Measurements from ENCODE around the gene ZFYVE26.

The ZFYVE26 gene

GRCh38 chr14:67817750-67818438, 1.5 kb upstream of the ZFYVE26 start:
- Histone ChIP-seq H3K4me1 (ENCODE audit: control insufficient read depth in 2 of 2, insufficient read depth in 2 of 2, low read length in 2 of 2) (peaks cover 16 to 31% of the 10 kb centered on the region in 2 donors), H3K27ac (ENCODE audit: low read depth in 2 of 2, low read length in 2 of 2) (no peak overlapping the region)

GRCh38 chr14:67815573-67816225, 691 bp downstream of the ZFYVE26 start:
- peaks cover 16 to 27% of the 10 kb centered on the region in 2 donors for H3K4me1 ChIP-seq (ENCODE audit: control insufficient read depth in 2 of 2, insufficient read depth in 2 of 2, low read length in 2 of 2)
- peak overlapping the region; percentile 77 to 78 for H3K9ac ChIP-seq (ENCODE audit: low read depth in 1 of 2, low read length in 2 of 2)
- H3K4me3 ChIP-seq (ENCODE audit: low read length in 2 of 2), result peak overlapping the region; percentile 91 to 94
- H3K27ac ChIP-seq (ENCODE audit: low read depth in 2 of 2, low read length in 2 of 2), result peak overlapping the region in 1 of 2 donors; percentile 82
- no peaks in the 10 kb centered on the region for H3K9me3 ChIP-seq (ENCODE audit: control insufficient read depth in 2 of 2, low read length in 2 of 2)
- H3K36me3 ChIP-seq (ENCODE audit: control insufficient read depth in 2 of 2, insufficient read depth in 2 of 2, low read length in 2 of 2), result peaks cover 10 to 11% of the 10 kb centered on the region in 2 donors
- H3K27me3 ChIP-seq (ENCODE audit: control insufficient read depth in 2 of 2, insufficient read depth in 2 of 2, low read length in 2 of 2), result no peaks in the 10 kb centered on the region

More at GRCh38 chr14:67817750-67818438, 1.5 kb upstream of the ZFYVE26 start:
- no peaks in the 10 kb centered on the region for H3K27me3 ChIP-seq (ENCODE audit: control insufficient read depth in 2 of 2, insufficient read depth in 2 of 2, low read length in 2 of 2)
- peaks cover 0 to 7% of the 10 kb centered on the region in 2 donors for H3K36me3 ChIP-seq (ENCODE audit: control insufficient read depth in 2 of 2, insufficient read depth in 2 of 2, low read length in 2 of 2)
- no peaks in the 10 kb centered on the region for H3K9me3 ChIP-seq (ENCODE audit: control insufficient read depth in 2 of 2, low read length in 2 of 2)
- no peak overlapping the region for H3K4me3 ChIP-seq (ENCODE audit: low read length in 2 of 2)
- H3K9ac ChIP-seq (ENCODE audit: low read depth in 1 of 2, low read length in 2 of 2), result no peak overlapping the region

- Histone ChIP-seq H3K27me3 (ENCODE audit: control insufficient read depth in 2 of 2, insufficient read depth in 2 of 2, low read length in 2 of 2) (no peaks in the 10 kb centered on the region), H3K9ac (ENCODE audit: low read depth in 1 of 2, low read length in 2 of 2) (no peak overlapping the region), H3K36me3 (ENCODE audit: control insufficient read depth in 2 of 2, insufficient read depth in 2 of 2, low read length in 2 of 2) (peaks cover 13 to 19% of the 10 kb centered on the region in 2 donors), H3K27ac (ENCODE audit: low read depth in 2 of 2, low read length in 2 of 2) (no peak overlapping the region), H3K4me3 (ENCODE audit: low read length in 2 of 2) (no peak overlapping the region), H3K4me1 (ENCODE audit: control insufficient read depth in 2 of 2, insufficient read depth in 2 of 2, low read length in 2 of 2) (peaks cover 13 to 20% of the 10 kb centered on the region in 2 donors), H3K9me3 (ENCODE audit: control insufficient read depth in 2 of 2, low read length in 2 of 2) (no peaks in the 10 kb centered on the region)
These were observed 1.6 kb downstream of the ZFYVE26 start for GRCh38 chr14:67814821-67815220.

- no peak overlapping the region for H3K4me3 ChIP-seq (ENCODE audit: low read length in 2 of 2)
- H3K4me1 ChIP-seq (ENCODE audit: control insufficient read depth in 2 of 2, insufficient read depth in 2 of 2, low read length in 2 of 2), result no peaks in the 10 kb centered on the region
- no peaks in the 10 kb centered on the region for H3K9me3 ChIP-seq (ENCODE audit: control insufficient read depth in 2 of 2, low read length in 2 of 2)
- no peak overlapping the region for H3K9ac ChIP-seq (ENCODE audit: low read depth in 1 of 2, low read length in 2 of 2)
- H3K36me3 ChIP-seq (ENCODE audit: control insufficient read depth in 2 of 2, insufficient read depth in 2 of 2, low read length in 2 of 2), result peaks cover 77 to 84% of the 10 kb centered on the region in 2 donors
- H3K27me3 ChIP-seq (ENCODE audit: control insufficient read depth in 2 of 2, insufficient read depth in 2 of 2, low read length in 2 of 2), result no peaks in the 10 kb centered on the region
- no peak overlapping the region for H3K27ac ChIP-seq (ENCODE audit: low read depth in 2 of 2, low read length in 2 of 2)
These were observed 10.1 kb downstream of the ZFYVE26 start for GRCh38 chr14:67806246-67806645.

GRCh38 chr14:67800743-67801142, 15.6 kb downstream of the ZFYVE26 start:
- H3K27ac ChIP-seq (ENCODE audit: low read depth in 2 of 2, low read length in 2 of 2), result no peak overlapping the region
- no peak overlapping the region for H3K4me3 ChIP-seq (ENCODE audit: low read length in 2 of 2)
- H3K9me3 ChIP-seq (ENCODE audit: control insufficient read depth in 2 of 2, low read length in 2 of 2), result no peaks in the 10 kb centered on the region
- no peaks in the 10 kb centered on the region for H3K4me1 ChIP-seq (ENCODE audit: control insufficient read depth in 2 of 2, insufficient read depth in 2 of 2, low read length in 2 of 2)
- peaks cover 72 to 73% of the 10 kb centered on the region in 2 donors for H3K36me3 ChIP-seq (ENCODE audit: control insufficient read depth in 2 of 2, insufficient read depth in 2 of 2, low read length in 2 of 2)
- H3K27me3 ChIP-seq (ENCODE audit: control insufficient read depth in 2 of 2, insufficient read depth in 2 of 2, low read length in 2 of 2), result no peaks in the 10 kb centered on the region
- no peak overlapping the region for H3K9ac ChIP-seq (ENCODE audit: low read depth in 1 of 2, low read length in 2 of 2)

GRCh38 chr14:67798731-67799130, 17.7 kb downstream of the ZFYVE26 start:
- H3K9me3 ChIP-seq (ENCODE audit: control insufficient read depth in 2 of 2, low read length in 2 of 2), result no peaks in the 10 kb centered on the region
- H3K27ac ChIP-seq (ENCODE audit: low read depth in 2 of 2, low read length in 2 of 2), result no peak overlapping the region
- no peaks in the 10 kb centered on the region for H3K27me3 ChIP-seq (ENCODE audit: control insufficient read depth in 2 of 2, insufficient read depth in 2 of 2, low read length in 2 of 2)
- H3K9ac ChIP-seq (ENCODE audit: low read depth in 1 of 2, low read length in 2 of 2), result no peak overlapping the region
- peaks cover 69% of the 10 kb centered on the region in 2 donors for H3K36me3 ChIP-seq (ENCODE audit: control insufficient read depth in 2 of 2, insufficient read depth in 2 of 2, low read length in 2 of 2)
- no peak overlapping the region for H3K4me3 ChIP-seq (ENCODE audit: low read length in 2 of 2)
- no peaks in the 10 kb centered on the region for H3K4me1 ChIP-seq (ENCODE audit: control insufficient read depth in 2 of 2, insufficient read depth in 2 of 2, low read length in 2 of 2)

- Histone ChIP-seq H3K9ac (ENCODE audit: low read depth in 1 of 2, low read length in 2 of 2) (no peak overlapping the region), H3K4me3 (ENCODE audit: low read length in 2 of 2) (no peak overlapping the region), H3K4me1 (ENCODE audit: control insufficient read depth in 2 of 2, insufficient read depth in 2 of 2, low read length in 2 of 2) (no peaks in the 10 kb centered on the region), H3K27me3 (ENCODE audit: control insufficient read depth in 2 of 2, insufficient read depth in 2 of 2, low read length in 2 of 2) (no peaks in the 10 kb centered on the region), H3K27ac (ENCODE audit: low read depth in 2 of 2, low read length in 2 of 2) (no peak overlapping the region), H3K9me3 (ENCODE audit: control insufficient read depth in 2 of 2, low read length in 2 of 2) (no peaks in the 10 kb centered on the region), H3K36me3 (ENCODE audit: control insufficient read depth in 2 of 2, insufficient read depth in 2 of 2, low read length in 2 of 2) (peaks cover 78% of the 10 kb centered on the region in 2 donors)
These were observed 28.7 kb downstream of the ZFYVE26 start for GRCh38 chr14:67787673-67788072.

- H3K4me1 ChIP-seq (ENCODE audit: control insufficient read depth in 2 of 2, insufficient read depth in 2 of 2, low read length in 2 of 2), result no peaks in the 10 kb centered on the region
- H3K9ac ChIP-seq (ENCODE audit: low read depth in 1 of 2, low read length in 2 of 2), result no peak overlapping the region
- no peaks in the 10 kb centered on the region for H3K9me3 ChIP-seq (ENCODE audit: control insufficient read depth in 2 of 2, low read length in 2 of 2)
- peaks cover 88 to 92% of the 10 kb centered on the region in 2 donors for H3K36me3 ChIP-seq (ENCODE audit: control insufficient read depth in 2 of 2, insufficient read depth in 2 of 2, low read length in 2 of 2)
- H3K4me3 ChIP-seq (ENCODE audit: low read length in 2 of 2), result no peak overlapping the region
- H3K27ac ChIP-seq (ENCODE audit: low read depth in 2 of 2, low read length in 2 of 2), result no peak overlapping the region
- no peaks in the 10 kb centered on the region for H3K27me3 ChIP-seq (ENCODE audit: control insufficient read depth in 2 of 2, insufficient read depth in 2 of 2, low read length in 2 of 2)
These were observed 30.9 kb downstream of the ZFYVE26 start for GRCh38 chr14:67785270-67786109.

GRCh38 chr14:67784244-67784823, 32.1 kb downstream of the ZFYVE26 start:
- Histone ChIP-seq H3K27me3 (ENCODE audit: control insufficient read depth in 2 of 2, insufficient read depth in 2 of 2, low read length in 2 of 2) (no peaks in the 10 kb centered on the region), H3K36me3 (ENCODE audit: control insufficient read depth in 2 of 2, insufficient read depth in 2 of 2, low read length in 2 of 2) (peaks cover 82 to 89% of the 10 kb centered on the region in 2 donors), H3K4me3 (ENCODE audit: low read length in 2 of 2) (no peak overlapping the region), H3K4me1 (ENCODE audit: control insufficient read depth in 2 of 2, insufficient read depth in 2 of 2, low read length in 2 of 2) (no peaks in the 10 kb centered on the region), H3K9me3 (ENCODE audit: control insufficient read depth in 2 of 2, low read length in 2 of 2) (no peaks in the 10 kb centered on the region), H3K27ac (ENCODE audit: low read depth in 2 of 2, low read length in 2 of 2) (no peak overlapping the region), H3K9ac (ENCODE audit: low read depth in 1 of 2, low read length in 2 of 2) (no peak overlapping the region)

Data from mucosa of rectum (tissue), 2 donors.